Right cardiac atrium (tissue), 5 donors: ENCODE measurements around the gene C2orf78. TPM values are rescaled to one million over a fixed set of nuclear protein-coding genes. Genes with fewer than 3 reads are reported as not detected.

ENCODE experiments used
- ATAC-seq, 2 donors: fragments of 200-7000 bp; cut with Tn5 transposase; one replicate each; pipeline versions ENCODE4 v1.8.0 to v1.9.1; 2020; ENCODE audit warnings: moderate library complexity in 2 of 2, mild to moderate bottlenecking in 1 of 2
- DNase-seq, 3 donors: peaks; one replicate each; pipeline ENCODE4 v3.0.0-alpha.2; 2020
- H3K27ac ChIP-seq: one replicate; pipeline ENCODE4 v1.5.1; 2013; ENCODE audit warnings: mild to moderate bottlenecking, low read length, control low read depth, moderate library complexity
- H3K27me3 ChIP-seq: one replicate; pipeline ENCODE4 v1.6.1; 2013; ENCODE audit not compliant: control insufficient read depth, insufficient read depth
- H3K4me1 ChIP-seq: one replicate; pipeline ENCODE4 v1.6.1; 2013; ENCODE audit warnings: low read length; ENCODE audit not compliant: control insufficient read depth, insufficient read depth
- H3K4me3 ChIP-seq: one replicate; pipeline ENCODE4 v1.5.1; 2013; ENCODE audit warnings: low read length, control low read depth
- H3K9me3 ChIP-seq: one replicate; pipeline ENCODE4 v1.6.1; 2013; ENCODE audit warnings: low read length; ENCODE audit not compliant: control insufficient read depth
- WGBS: extraction: QIAGEN DNeasy Blood & Tissue Kit; methylation state at CpG from one replicate; pipeline ENCODE4 v1.1.7; 2013; 5-methylcytosine and 5-hydroxymethylcytosine counted together
- intact Hi-C, 4 donors: fragments of 100-400 bp; cut with DNase I; formaldehyde crosslinking; loops; one replicate each; pipeline versions ENCODE4 v1.11.0 to v1.14.0; 2022 to 2023
- polyA plus RNA-seq: library from polyadenylated mRNA; stranded (reverse); fragments of 200-250 nt; gene quantifications from one replicate; pipeline ENCODE4 v1.2.3, GENCODE V29; 2013
- total RNA-seq, 4 donors: library from RNA; stranded (reverse); fragmentation: NEBNext Ultra II Directional; extraction: Animal tissue kit (Norgen Biotek cat#: 25700); gene quantifications; one replicate each; pipeline ENCODE4 v1.2.1, GENCODE V29; 2021
- donor health status: healthy with polysubstance abuse.
- donor health status: DM: no; HTN: yes; CAD: no.
- donor health status: DM: no; HTN: no; CAD: no.
- donor health status: DM: no; HTN: yes; CAD: no; lungs with severe emphysema.
- donor health status: DM: yes; HTN: yes; CAD: no.

Gene C2orf78
- total and polyA plus RNA-seq, 5 donors: not detected

DNA sequence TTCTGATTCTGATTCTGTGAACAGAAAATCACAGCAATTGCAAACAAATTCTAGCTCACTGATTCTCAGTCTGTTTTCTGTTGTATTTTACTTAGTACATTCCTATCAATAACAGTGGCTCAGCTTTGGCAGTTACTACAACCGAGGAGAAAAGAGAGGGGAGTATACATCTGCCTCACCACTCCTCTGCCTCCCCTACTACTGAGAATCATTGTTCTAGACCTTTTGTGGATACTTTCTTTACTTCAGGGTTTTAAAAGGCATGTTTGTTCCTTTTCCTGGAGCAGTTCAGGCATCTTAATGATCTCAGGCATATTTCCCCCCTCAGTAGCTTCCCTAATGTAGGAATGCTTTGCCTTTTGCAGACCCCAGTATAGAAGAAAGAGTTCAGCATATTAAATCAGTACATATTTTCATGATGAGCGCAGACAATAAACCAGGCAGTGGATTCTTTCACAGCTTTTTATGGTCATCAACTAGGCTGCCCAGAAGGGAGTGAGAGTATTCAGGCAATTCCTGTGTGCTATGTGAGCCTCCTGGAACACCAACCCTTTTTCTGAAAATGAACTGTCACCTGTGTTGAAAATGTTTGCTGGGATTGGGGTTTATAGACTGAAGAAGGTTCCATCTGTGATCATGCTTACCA lies 55.0 kb downstream of the C2orf78 start:
- Histone ChIP-seq H3K9me3 (no peaks in the 10 kb centered on the region), H3K27me3 (no peaks in the 10 kb centered on the region), H3K27ac (no peak overlapping the region), H3K4me1 (peaks cover 1% of the 10 kb centered on the region), H3K4me3 (no peak overlapping the region)
- WGBS: 45% methylated on average over 2 of the region's 2 CpGs
- DNase-seq: no peak
- no peak for ATAC-seq
- intact Hi-C loops: no loop called here

DNA sequence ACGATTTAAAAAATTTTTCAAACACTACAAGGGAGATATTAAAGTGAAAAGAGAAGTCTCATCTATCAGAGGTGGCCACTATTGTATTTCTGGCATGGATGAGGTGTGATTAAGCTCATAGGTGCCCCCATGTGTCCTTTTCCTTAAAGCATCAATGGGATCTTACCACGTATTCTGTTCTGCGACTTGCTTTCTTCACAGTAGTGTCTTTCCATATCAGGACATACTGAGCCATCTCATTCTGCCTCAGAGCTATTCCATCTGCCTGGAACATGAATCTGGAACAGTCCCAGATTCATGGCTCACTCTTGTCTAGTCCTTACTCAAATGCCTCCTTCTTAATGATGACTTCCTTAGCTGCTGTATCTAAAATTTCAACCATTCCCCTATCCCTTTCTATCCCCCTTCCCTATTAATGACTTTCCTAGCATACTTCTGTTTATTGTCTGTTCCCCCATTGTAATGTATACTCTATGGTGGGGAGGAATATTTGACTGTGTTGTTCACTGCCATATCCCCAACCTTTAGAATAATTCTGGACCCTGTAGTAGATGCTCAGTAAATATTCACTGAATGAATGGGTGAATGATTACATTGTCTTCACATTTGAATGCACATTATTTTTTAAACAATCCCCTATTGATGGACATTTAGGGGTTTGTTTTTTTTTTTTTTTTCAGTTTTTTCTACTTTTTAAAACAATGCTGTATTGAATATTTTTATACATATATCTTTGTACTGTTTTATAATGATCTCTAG lies 55.8 kb downstream of the C2orf78 start:
- no peak overlapping the region for H3K4me3 ChIP-seq
- ATAC-seq: no peak
- no peak for DNase-seq
- WGBS: 70% methylated on average over 3 of the region's 3 CpGs
- H3K27me3 ChIP-seq: no peaks in the 10 kb centered on the region
- H3K9me3 ChIP-seq: no peaks in the 10 kb centered on the region
- H3K27ac ChIP-seq: no peak overlapping the region
- intact Hi-C loops: no loop called here
- peaks cover 1% of the 10 kb centered on the region for H3K4me1 ChIP-seq

DNA sequence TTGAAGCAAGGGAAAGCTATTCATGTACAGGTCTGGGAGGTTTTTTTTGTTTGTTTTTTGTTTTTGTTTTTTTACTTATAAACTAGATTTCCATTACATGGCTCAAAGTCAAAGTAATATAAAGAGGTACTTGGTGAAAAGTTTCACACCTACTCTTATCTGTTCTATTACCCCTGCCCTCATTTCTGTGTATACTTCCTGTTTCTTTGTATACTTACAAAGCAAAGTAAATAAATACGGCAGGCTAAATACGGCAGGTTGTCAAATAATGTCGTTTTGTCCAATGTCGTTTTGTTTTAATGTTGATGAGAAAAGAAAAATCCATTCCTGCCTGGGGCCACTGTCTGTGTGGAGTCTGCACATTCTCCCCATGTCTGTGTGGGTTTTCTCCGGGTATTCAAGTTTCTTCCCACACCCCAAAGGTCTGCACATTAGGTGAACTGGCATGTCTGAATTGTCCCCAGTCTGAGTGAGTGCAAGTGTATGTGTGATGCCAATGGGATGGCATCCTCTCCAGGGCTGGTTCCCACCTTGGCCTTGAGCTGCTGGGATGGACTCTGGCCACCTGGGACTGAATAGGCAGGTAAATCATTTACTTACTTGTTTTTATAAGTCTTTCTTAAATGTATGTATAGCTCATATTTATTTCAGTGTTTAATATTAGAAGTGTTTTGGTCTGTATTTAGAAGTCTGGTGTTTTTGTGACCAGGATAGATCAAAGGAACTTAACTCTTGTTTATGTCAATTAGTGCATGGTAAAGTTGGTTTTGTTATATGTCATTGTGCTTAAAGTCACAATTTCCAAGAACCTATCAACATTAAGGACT lies 58.1 kb downstream of the C2orf78 start:
- Histone ChIP-seq H3K4me3 (no peak overlapping the region), H3K27ac (no peak overlapping the region), H3K4me1 (peaks cover 1% of the 10 kb centered on the region), H3K9me3 (no peaks in the 10 kb centered on the region), H3K27me3 (no peaks in the 10 kb centered on the region)
- intact Hi-C loops: no loop called here
- DNase-seq (no peak), ATAC-seq (no peak)
- 86% methylated on average over 5 of the region's 5 CpGs for WGBS

DNA sequence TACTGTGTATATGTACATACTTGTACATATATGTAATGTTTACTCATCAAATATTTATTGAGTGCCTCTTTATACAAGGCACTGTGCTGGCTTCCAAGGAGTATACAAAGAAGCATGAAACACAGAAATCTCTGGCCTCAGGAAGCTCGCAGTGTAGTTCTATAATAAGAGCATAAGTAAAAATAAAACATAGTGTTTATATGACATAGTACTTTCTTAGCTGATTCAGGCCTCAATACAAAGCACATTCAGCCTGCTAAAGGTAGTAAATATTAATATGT lies 58.7 kb downstream of the C2orf78 start:
- intact Hi-C loops: no loop called here
- WGBS: 81% methylated on average over 1 of the region's 1 CpG
- Histone ChIP-seq H3K27ac (no peak overlapping the region), H3K4me1 (peaks cover 1% of the 10 kb centered on the region), H3K27me3 (no peaks in the 10 kb centered on the region), H3K4me3 (no peak overlapping the region), H3K9me3 (no peaks in the 10 kb centered on the region)
- no peak for DNase-seq
- ATAC-seq: no peak

DNA sequence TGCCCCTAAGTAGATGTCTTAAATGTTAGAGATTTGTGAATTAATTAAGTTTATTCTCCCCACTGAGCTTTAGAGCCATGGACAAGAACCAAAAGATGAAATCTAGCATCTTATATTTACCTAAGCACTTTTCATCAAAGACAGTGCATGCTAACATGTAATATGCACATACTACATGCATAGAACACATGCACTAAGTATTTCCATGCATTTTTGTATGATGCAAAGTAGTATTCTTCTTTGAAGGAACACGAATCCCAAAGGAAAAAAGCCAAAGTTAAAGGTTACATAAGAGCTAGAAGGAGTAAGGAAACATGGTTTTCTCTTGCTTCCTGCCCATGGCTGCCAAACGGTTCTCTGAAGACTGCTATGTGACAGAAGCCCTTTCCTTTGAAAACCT lies 60.1 kb downstream of the C2orf78 start:
- intact Hi-C loops: no loop called here
- peaks cover 1% of the 10 kb centered on the region for H3K4me1 ChIP-seq
- 44% methylated on average over 2 of the region's 2 CpGs for WGBS
- no peaks in the 10 kb centered on the region for H3K27me3 ChIP-seq
- H3K4me3 ChIP-seq: no peak overlapping the region
- H3K27ac ChIP-seq: no peak overlapping the region
- ATAC-seq (no peak), DNase-seq (no peak)
- no peaks in the 10 kb centered on the region for H3K9me3 ChIP-seq

DNA sequence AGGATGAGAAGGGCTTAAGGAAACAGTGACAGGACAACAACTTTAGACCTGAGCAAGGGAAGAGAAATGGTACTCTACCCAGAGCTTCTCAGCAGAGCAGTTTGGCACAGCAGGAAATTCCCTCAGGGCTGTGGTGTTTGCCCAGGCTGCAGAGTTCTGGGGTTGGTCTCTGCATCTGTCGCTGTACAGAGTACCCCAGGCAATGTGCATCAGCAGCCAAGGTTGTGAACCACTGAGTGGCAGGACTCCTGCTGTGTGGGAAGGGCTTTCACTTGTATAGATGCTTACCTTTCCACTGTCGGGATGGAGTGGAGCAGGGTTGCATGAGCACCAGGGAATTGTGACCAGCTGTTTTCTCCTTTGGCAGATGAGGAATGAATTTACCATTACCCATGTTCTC lies 66.0 kb downstream of the C2orf78 start:
- intact Hi-C loops: no loop called here
- Histone ChIP-seq H3K27me3 (no peaks in the 10 kb centered on the region), H3K4me1 (no peaks in the 10 kb centered on the region), H3K27ac (no peak overlapping the region), H3K4me3 (no peak overlapping the region), H3K9me3 (no peaks in the 10 kb centered on the region)
- 89% methylated on average over 2 of the region's 2 CpGs for WGBS
- ATAC-seq: no peak
- DNase-seq: no peak

DNA sequence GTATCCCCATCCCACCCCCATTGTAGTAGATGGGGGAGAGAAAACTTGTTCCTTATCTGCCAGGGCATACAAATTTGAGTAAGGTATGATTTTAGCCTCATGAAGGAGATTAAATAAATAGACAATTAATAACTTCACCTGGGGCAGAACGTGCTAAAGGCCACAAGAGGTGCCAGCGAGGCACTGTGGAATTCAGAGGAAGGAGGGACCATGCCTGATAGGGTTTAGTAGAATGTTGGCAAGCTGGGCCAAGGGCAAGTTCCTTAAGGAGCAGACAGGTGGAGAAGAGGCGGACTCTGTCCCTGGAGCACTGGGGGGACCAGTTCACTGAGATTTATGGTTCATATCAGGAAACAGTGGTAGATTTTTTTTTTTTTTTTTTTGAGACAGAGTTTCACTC lies 67.3 kb downstream of the C2orf78 start:
- intact Hi-C loops: no loop called here
- DNase-seq: no peak
- no peak overlapping the region for H3K27ac ChIP-seq
- H3K4me3 ChIP-seq: no peak overlapping the region
- WGBS: 82% methylated on average over 3 of the region's 3 CpGs
- no peaks in the 10 kb centered on the region for H3K9me3 ChIP-seq
- no peaks in the 10 kb centered on the region for H3K4me1 ChIP-seq
- no peak for ATAC-seq
- H3K27me3 ChIP-seq: no peaks in the 10 kb centered on the region

DNA sequence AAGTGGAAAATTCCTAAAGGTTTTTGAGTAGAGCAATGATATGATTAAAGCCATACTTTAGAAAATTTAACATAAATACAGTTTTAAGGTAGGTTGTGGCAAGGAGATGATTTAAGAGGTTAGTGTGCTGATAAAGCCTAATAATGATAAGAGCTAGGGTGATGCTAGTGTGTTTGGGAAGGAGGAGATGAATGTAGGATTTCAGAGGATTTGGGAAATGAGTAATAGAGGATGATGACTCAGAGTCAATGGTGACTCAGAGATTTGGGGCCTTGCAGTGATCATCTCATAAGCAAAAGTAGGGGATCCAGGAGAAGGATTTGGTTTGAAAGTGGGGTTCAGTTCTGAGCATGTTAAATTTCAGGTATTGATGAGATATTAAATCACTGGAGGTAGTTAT lies 68.0 kb downstream of the C2orf78 start:
- ATAC-seq (no peak), DNase-seq (no peak)
- intact Hi-C loops: no loop called here
- no peak overlapping the region for H3K27ac ChIP-seq
- no peaks in the 10 kb centered on the region for H3K9me3 ChIP-seq
- no peaks in the 10 kb centered on the region for H3K4me1 ChIP-seq
- H3K4me3 ChIP-seq: no peak overlapping the region
- H3K27me3 ChIP-seq: no peaks in the 10 kb centered on the region

DNA sequence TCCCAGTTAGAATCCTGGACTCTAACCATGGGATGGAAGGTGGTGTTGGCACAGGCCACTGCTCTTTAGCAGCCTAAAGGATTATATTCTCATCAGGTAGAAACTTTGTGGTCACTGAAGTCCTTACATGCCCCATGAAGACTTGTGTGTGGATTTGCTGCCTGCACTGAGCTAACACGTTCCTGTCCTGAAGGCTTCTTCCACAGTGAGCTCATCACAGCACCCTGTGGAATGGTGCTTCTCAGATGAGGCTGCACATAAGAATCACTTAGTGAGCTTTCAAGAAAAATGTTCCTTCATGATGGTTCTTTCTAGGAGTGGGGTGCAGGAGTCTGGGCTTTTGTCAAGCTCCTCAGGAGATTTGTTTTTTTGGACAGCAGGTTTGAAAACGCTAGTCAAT lies 71.5 kb downstream of the C2orf78 start:
- 80% methylated on average over 2 of the region's 2 CpGs for WGBS
- DNase-seq (no peak), ATAC-seq (no peak)
- no peak overlapping the region for H3K4me3 ChIP-seq
- H3K27ac ChIP-seq: no peak overlapping the region
- no peaks in the 10 kb centered on the region for H3K9me3 ChIP-seq
- H3K27me3 ChIP-seq: no peaks in the 10 kb centered on the region
- no peaks in the 10 kb centered on the region for H3K4me1 ChIP-seq
- intact Hi-C loops: no loop called here

DNA sequence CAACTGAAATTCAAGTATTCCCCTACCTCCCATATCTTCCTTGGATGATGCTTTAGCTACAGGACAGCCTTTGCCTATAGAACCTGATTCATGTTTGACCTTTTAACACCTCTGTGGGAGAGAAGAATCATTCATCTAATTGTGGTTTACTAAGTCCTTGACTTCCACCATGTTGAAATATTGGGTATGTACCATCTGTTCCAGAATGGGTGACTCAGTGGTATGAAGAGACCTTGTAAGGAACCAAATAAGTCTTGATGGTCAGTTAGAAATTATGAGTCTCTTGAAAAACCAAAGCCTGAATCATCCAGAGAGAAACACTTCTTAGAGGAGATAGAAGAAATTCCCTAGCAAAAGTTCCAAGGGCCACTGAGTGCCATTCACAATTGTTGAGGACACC lies 72.2 kb downstream of the C2orf78 start:
- no peaks in the 10 kb centered on the region for H3K4me1 ChIP-seq
- intact Hi-C loops: no loop called here
- no peak for ATAC-seq

DNA sequence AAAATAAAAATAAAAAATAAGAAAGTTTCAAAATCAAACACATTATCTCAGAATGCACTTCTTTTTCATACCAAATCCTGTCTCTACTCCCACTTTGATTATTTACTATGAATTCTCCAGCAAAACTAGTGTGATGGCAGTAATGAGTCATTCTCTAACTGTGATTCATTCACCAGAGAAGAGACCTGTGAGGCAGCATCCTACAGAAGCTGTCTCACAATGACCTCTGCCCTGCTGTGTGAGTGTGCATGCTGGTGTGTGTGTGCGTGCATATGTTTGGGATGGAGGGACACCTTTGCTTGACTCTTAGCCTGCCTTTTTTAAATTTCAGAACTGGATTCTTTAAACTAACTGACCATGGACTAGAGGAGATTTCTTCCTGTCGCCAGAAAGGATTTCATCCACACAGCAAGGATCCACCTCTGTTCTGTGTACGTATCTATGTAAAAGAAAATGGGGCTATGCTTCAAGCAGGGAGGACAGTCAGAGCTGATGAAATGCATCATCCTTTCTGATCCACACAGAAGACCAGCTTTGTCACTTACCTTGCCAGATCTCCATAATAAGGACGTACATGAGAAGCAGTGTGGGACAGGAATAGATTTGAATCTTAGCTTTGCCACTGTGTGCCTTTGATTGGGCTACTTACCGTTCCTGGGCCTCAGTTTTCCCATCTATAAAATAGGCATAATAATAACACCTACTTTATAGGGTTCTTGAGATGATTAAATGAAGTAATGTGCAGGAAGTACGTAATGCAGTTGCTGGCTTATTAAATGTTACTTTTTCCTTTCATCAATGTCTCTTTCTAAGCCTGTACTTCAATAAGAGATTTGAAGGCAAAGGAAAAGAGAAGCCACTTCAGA lies 76.0 kb downstream of the C2orf78 start:
- intact Hi-C loops: no loop called here
- Histone ChIP-seq H3K9me3 (no peaks in the 10 kb centered on the region), H3K27me3 (no peaks in the 10 kb centered on the region), H3K27ac (no peak overlapping the region), H3K4me1 (peaks cover 1% of the 10 kb centered on the region), H3K4me3 (no peak overlapping the region)
- ATAC-seq (no peak), DNase-seq (no peak)
- WGBS: 92% methylated on average over 6 of the region's 6 CpGs

More for the DNA sequence above, 72.2 kb downstream of the C2orf78 start:
- Histone ChIP-seq H3K4me3 (no peak overlapping the region), H3K9me3 (no peaks in the 10 kb centered on the region), H3K27ac (no peak overlapping the region), H3K27me3 (no peaks in the 10 kb centered on the region)
- no peak for DNase-seq
